ENCODE data around the gene ALDH3A1.

The ALDH3A1 gene

DNA sequence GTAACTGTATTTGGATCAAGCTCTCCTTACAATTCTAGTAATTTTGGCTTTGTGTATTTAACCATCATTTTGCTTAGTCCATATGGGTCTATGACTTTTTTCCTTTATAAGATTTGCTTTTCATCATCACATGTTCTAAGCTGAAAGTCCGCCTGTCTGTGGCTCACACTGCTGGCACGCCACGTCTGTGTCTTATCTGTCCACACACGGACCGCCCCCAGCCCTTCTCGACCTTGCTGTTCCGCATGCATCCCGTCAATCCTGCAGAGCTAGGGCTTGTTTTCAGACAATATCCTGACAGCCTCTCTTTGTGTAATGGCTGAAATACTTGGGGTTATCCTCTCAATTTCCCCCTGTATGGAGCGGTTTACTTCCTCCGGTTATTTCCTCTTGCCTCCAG is 8.4 kb upstream of the ALDH3A1 start:
- Histone ChIP-seq H3K4me3 (ENCODE audit: low read length) (no peak overlapping the region), H3K4me1 (ENCODE audit: control insufficient read depth, low read depth, low read length) (no peaks in the 10 kb centered on the region), H3K9me3 (ENCODE audit: control insufficient read depth, low read depth, low read length) (no peaks in the 10 kb centered on the region), H3K27me3 (ENCODE audit: control insufficient read depth, insufficient read depth, low read length) (no peaks in the 10 kb centered on the region), H3K36me3 (ENCODE audit: control insufficient read depth, low read depth, low read length) (no peaks in the 10 kb centered on the region), H3K27ac (ENCODE audit: low read length) (no peak overlapping the region), H3K9ac (ENCODE audit: low read length) (no peak overlapping the region)

GRCh38 chr17:19755821-19756510 is 7.9 kb upstream of the ALDH3A1 start:
- H3K4me3 ChIP-seq (ENCODE audit: low read length), result no peak overlapping the region
- no peaks in the 10 kb centered on the region for H3K36me3 ChIP-seq (ENCODE audit: control insufficient read depth, low read depth, low read length)
- no peak overlapping the region for H3K27ac ChIP-seq (ENCODE audit: low read length)
- H3K4me1 ChIP-seq (ENCODE audit: control insufficient read depth, low read depth, low read length), result no peaks in the 10 kb centered on the region
- H3K9me3 ChIP-seq (ENCODE audit: control insufficient read depth, low read depth, low read length), result no peaks in the 10 kb centered on the region
- H3K9ac ChIP-seq (ENCODE audit: low read length), result no peak overlapping the region
- no peaks in the 10 kb centered on the region for H3K27me3 ChIP-seq (ENCODE audit: control insufficient read depth, insufficient read depth, low read length)

DNA sequence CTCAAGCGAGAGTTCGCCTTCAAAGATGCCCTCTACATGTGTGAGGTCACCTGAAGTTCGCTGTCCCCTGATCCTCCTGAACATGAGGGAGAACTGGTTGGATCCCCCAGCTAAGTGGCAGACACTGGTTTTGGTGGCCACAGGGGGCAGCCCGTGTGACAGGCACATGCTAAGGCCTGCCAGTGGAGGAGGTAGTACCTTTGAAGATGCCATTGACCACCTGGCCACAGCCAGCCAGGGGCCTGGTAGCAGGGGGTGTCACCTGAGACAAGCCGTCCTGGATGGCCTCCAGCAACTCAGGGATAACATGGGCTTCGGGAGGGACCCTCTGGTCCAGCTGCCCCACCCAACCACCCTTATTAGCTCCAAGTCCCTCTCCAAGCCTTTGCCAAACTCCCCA is 7.3 kb upstream of the ALDH3A1 start:
- Histone ChIP-seq H3K27ac (ENCODE audit: low read length) (no peak overlapping the region), H3K9me3 (ENCODE audit: control insufficient read depth, low read depth, low read length) (no peaks in the 10 kb centered on the region), H3K4me3 (ENCODE audit: low read length) (no peak overlapping the region), H3K36me3 (ENCODE audit: control insufficient read depth, low read depth, low read length) (no peaks in the 10 kb centered on the region), H3K4me1 (ENCODE audit: control insufficient read depth, low read depth, low read length) (no peaks in the 10 kb centered on the region), H3K27me3 (ENCODE audit: control insufficient read depth, insufficient read depth, low read length) (no peaks in the 10 kb centered on the region), H3K9ac (ENCODE audit: low read length) (no peak overlapping the region)

DNA sequence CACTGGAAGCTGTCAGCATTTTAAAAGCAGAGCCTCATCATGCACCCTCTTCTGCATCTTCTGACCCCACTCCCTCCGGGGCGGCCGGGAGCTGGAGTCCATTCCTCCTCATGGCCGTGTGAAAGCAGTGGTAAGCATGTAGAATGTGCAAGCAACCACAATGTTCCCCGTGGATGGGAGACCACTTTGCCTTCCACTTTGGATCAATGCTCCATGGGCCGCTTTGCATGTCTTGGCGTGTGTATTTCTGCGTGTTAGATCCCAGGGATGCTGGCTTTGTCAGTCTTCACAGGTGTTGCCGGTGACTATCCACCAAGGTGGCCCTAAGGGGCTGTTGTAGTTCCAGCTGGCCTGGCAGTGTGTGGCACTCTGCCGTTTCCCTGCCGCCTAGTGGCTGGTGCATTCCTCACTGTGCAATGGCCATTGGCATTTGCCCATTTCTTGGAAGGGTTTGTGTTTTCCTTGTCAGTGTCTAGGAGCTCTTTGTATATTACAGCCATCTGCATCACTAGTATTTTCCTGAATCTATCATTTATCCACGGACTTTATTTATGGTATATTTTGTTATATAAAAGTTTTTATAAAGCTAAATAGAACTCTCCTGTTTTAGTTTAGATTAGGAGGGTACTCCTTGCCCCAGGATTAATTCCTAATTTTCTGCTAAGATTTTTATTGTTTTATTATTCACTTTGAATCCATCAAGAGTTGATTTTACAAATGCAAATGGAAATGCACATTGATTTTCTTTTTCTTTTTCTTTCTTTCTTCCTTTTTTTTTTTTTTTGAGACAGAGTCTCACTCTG is 5.8 kb upstream of the ALDH3A1 start:
- Histone ChIP-seq H3K9me3 (ENCODE audit: control insufficient read depth, low read depth, low read length) (no peaks in the 10 kb centered on the region), H3K4me1 (ENCODE audit: control insufficient read depth, low read depth, low read length) (no peaks in the 10 kb centered on the region), H3K27me3 (ENCODE audit: control insufficient read depth, insufficient read depth, low read length) (no peaks in the 10 kb centered on the region), H3K36me3 (ENCODE audit: control insufficient read depth, low read depth, low read length) (no peaks in the 10 kb centered on the region), H3K4me3 (ENCODE audit: low read length) (no peak overlapping the region), H3K9ac (ENCODE audit: low read length) (no peak overlapping the region), H3K27ac (ENCODE audit: low read length) (no peak overlapping the region)

- H3K9ac ChIP-seq (ENCODE audit: low read length), result no peak overlapping the region
- no peak overlapping the region for H3K27ac ChIP-seq (ENCODE audit: low read length)
These were observed 5.0 kb upstream of the ALDH3A1 start for GRCh38 chr17:19753051-19753509.

GRCh38 chr17:19752216-19753050 is 4.3 kb upstream of the ALDH3A1 start:
- H3K4me3 ChIP-seq (ENCODE audit: low read length), result no peak overlapping the region
- H3K9ac ChIP-seq (ENCODE audit: low read length), result no peak overlapping the region
- H3K27me3 ChIP-seq (ENCODE audit: control insufficient read depth, insufficient read depth, low read length), result no peaks in the 10 kb centered on the region

More at GRCh38 chr17:19753051-19753509, 5.0 kb upstream of the ALDH3A1 start:
- Histone ChIP-seq H3K36me3 (ENCODE audit: control insufficient read depth, low read depth, low read length) (no peaks in the 10 kb centered on the region), H3K4me3 (ENCODE audit: low read length) (no peak overlapping the region), H3K4me1 (ENCODE audit: control insufficient read depth, low read depth, low read length) (no peaks in the 10 kb centered on the region), H3K9me3 (ENCODE audit: control insufficient read depth, low read depth, low read length) (no peaks in the 10 kb centered on the region), H3K27me3 (ENCODE audit: control insufficient read depth, insufficient read depth, low read length) (no peaks in the 10 kb centered on the region)

DNA sequence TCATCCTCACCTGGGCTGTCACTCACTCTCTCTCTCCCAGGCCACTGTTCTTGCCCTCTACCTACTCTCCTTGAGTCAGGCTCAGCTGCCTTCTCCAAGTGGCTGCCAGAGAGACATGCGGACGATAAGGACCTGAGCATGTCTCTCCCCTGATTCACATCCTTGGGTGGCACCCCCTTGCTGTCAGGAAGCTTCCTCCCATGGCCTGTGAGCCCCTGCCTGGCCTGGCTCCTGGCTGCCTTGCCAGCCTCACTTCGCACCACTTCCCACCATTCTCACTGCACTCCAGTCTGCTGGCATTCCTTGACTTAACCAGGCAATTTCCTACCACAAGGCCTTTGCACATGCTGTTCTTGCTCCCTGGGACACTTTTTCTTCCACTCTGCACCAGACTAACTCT is 2.7 kb upstream of the ALDH3A1 start:
- no peaks in the 10 kb centered on the region for H3K4me1 ChIP-seq (ENCODE audit: control insufficient read depth, low read depth, low read length)
- no peak overlapping the region for H3K27ac ChIP-seq (ENCODE audit: low read length)
- H3K36me3 ChIP-seq (ENCODE audit: control insufficient read depth, low read depth, low read length), result no peaks in the 10 kb centered on the region
- H3K9ac ChIP-seq (ENCODE audit: low read length), result no peak overlapping the region
- peaks cover 1% of the 10 kb centered on the region for H3K27me3 ChIP-seq (ENCODE audit: control insufficient read depth, insufficient read depth, low read length)
- no peaks in the 10 kb centered on the region for H3K9me3 ChIP-seq (ENCODE audit: control insufficient read depth, low read depth, low read length)
- H3K4me3 ChIP-seq (ENCODE audit: low read length), result no peak overlapping the region

More at GRCh38 chr17:19752216-19753050, 4.3 kb upstream of the ALDH3A1 start:
- H3K9me3 ChIP-seq (ENCODE audit: control insufficient read depth, low read depth, low read length), result no peaks in the 10 kb centered on the region
- H3K36me3 ChIP-seq (ENCODE audit: control insufficient read depth, low read depth, low read length), result no peaks in the 10 kb centered on the region
- no peaks in the 10 kb centered on the region for H3K4me1 ChIP-seq (ENCODE audit: control insufficient read depth, low read depth, low read length)
- H3K27ac ChIP-seq (ENCODE audit: low read length), result no peak overlapping the region

DNA sequence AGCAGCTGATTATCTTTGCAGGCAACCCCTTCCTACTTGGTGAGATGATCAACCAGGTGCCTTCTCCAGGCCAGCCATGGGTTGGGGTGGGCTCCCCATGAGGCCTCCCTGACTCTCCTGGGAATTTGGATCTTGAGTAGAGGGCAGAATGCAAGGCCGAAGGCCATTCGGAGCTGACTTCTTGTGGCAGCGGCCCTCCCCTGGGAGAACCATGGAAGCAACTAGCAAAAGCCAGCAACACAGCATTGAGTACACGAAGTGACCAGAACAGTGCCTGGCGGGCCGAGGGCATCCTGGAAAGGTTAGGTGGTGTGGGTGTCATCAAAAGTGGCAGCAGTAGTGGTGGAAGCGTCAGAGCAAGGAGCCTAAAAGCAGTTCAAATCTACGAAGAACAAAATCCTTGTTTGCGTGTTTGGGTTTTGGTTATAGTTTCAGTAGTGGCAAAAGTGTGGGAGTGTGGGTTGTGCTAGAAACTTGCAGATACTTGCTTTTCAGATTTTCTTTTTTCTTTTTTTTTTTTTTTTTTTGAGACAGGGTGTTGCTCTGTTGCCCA is 2.0 kb upstream of the ALDH3A1 start:
- Histone ChIP-seq H3K9me3 (ENCODE audit: control insufficient read depth, low read depth, low read length) (no peaks in the 10 kb centered on the region), H3K27ac (ENCODE audit: low read length) (no peak overlapping the region), H3K27me3 (ENCODE audit: control insufficient read depth, insufficient read depth, low read length) (peaks cover 9% of the 10 kb centered on the region), H3K4me3 (ENCODE audit: low read length) (no peak overlapping the region), H3K4me1 (ENCODE audit: control insufficient read depth, low read depth, low read length) (no peaks in the 10 kb centered on the region), H3K9ac (ENCODE audit: low read length) (no peak overlapping the region), H3K36me3 (ENCODE audit: control insufficient read depth, low read depth, low read length) (no peaks in the 10 kb centered on the region)

DNA sequence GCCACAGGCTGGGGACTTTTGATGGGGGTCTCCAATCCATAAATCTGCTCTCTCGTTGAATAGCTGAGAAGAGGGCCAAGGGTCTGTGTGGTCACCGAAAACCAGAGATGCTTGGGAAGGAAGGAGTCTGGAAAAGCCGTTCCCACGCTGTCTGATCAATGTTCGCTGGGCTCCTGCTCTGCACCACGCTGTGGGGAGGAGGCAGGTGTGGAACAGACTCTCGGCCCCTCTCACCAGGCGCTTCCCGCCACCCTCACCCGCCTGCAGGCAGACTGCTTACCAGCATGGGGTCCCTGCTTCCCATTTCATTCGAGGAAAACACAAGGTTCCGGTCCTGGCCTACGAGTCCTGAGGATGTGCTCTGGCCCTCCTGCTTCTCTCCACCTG is 702 bp upstream of the ALDH3A1 start:
- Histone ChIP-seq H3K9me3 (ENCODE audit: control insufficient read depth, low read depth, low read length) (no peaks in the 10 kb centered on the region), H3K36me3 (ENCODE audit: control insufficient read depth, low read depth, low read length) (no peaks in the 10 kb centered on the region), H3K27ac (ENCODE audit: low read length) (no peak overlapping the region), H3K4me3 (ENCODE audit: low read length) (no peak overlapping the region), H3K27me3 (ENCODE audit: control insufficient read depth, insufficient read depth, low read length) (peaks cover 9% of the 10 kb centered on the region), H3K9ac (ENCODE audit: low read length) (no peak overlapping the region), H3K4me1 (ENCODE audit: control insufficient read depth, low read depth, low read length) (no peaks in the 10 kb centered on the region)

- Histone ChIP-seq H3K36me3 (ENCODE audit: control insufficient read depth, low read depth, low read length) (no peaks in the 10 kb centered on the region), H3K9ac (ENCODE audit: low read length) (no peak overlapping the region), H3K27me3 (ENCODE audit: control insufficient read depth, insufficient read depth, low read length) (peaks cover 9% of the 10 kb centered on the region), H3K27ac (ENCODE audit: low read length) (no peak overlapping the region), H3K4me3 (ENCODE audit: low read length) (no peak overlapping the region), H3K4me1 (ENCODE audit: control insufficient read depth, low read depth, low read length) (no peaks in the 10 kb centered on the region), H3K9me3 (ENCODE audit: control insufficient read depth, low read depth, low read length) (no peaks in the 10 kb centered on the region)
These were observed 859 bp downstream of the ALDH3A1 start for GRCh38 chr17:19747159-19747719.

DNA sequence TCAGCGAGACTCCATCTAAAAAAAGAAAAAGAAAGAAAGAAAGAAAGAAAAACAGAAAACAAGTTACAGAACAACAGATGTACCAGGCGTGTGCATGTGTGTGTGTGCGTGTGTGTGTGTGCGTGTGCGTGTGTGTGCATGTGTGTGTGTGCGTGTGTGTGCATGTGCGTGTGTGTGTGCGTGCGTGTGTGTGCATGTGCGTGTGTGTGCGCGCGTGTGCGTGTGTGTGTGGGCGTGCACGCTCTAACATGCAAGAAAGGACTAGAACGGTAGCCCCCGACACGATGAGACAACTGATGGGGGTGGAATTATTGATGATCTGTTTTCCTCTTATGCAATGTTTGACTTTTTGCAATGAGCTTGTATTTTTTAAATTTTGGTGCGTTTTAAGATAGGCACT is 1.6 kb downstream of the ALDH3A1 start:
- Histone ChIP-seq H3K27ac (ENCODE audit: low read length) (no peak overlapping the region), H3K9me3 (ENCODE audit: control insufficient read depth, low read depth, low read length) (no peaks in the 10 kb centered on the region), H3K9ac (ENCODE audit: low read length) (no peak overlapping the region), H3K27me3 (ENCODE audit: control insufficient read depth, insufficient read depth, low read length) (peaks cover 9% of the 10 kb centered on the region), H3K4me1 (ENCODE audit: control insufficient read depth, low read depth, low read length) (no peaks in the 10 kb centered on the region), H3K36me3 (ENCODE audit: control insufficient read depth, low read depth, low read length) (no peaks in the 10 kb centered on the region), H3K4me3 (ENCODE audit: low read length) (no peak overlapping the region)

Data from iPS-18a (cell line).